ENCODE data around the gene TGM1.
A peak's percentile ranks its signal among the peaks of the same experiment; 100 is the strongest.

TGM1 gene

DNA sequence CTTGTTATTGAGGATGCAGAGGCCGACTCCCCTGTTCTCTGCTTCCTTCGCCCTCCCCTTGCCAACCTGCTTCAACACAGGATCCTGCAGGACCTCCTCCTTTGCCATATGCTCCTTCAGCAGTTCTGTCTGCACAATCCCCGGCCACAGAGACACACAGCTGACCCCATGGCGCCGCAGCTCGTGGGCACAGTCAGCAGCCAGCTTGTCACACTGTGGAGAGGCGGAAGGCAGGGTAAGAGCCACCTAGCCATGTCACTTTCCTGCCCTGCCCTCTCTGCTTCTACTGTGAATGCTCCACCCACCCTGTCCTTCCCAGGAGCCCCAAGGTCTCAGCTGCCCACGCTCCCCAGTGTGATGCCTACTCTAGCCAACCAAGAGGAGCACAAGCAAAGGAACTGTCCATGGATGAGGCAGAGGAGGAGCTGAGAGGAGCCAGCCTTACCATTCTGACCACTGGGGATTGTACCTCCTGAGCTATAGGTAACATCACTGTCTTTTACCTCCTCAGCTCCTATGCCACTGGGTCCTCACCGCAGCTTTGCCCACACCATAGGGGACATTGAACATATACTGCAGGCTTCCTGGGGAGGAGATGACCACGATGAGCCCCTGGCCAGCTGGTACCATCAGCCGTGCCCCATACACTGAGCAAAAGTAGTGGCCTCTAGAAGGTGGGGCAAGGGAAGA, 29.3 kb upstream of the TGM1 start:
- no peak for DNase-seq (ENCODE audit: low read depth in 2 of 2)

DNA sequence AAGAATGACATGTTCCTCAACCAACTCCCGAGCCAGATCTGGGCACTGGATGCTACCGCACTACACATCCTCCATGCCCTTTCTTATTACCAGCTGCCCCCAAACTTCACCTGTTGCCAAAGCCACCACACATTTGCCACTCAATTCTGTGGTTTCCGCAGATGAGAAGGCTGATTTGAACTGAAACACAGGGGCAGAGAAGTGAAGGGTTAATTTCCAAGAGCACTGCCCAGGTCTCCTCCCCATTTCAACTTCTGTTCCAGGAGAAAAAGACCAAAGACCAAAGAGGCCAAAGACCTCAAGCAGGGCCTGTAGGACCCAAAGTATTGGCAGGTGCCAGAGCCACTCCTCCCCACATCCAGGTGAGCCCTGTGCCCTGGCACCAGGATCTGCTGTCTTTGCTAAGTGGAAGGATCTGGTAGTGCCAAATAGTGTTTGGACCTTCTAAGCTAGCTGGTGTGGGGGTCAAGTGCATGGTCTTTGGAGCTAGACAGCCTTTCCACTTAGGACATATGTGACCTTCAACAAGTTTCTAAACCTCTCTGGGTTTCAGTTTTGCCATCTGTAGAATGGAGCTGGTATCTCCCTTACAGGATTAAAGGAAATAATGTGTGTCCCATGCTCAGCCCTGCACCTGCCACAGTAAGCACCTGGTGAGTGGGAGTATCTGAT, 28.6 kb upstream of the TGM1 start:
- DNase-seq (ENCODE audit: low read depth in 2 of 2) = no peak

DNA sequence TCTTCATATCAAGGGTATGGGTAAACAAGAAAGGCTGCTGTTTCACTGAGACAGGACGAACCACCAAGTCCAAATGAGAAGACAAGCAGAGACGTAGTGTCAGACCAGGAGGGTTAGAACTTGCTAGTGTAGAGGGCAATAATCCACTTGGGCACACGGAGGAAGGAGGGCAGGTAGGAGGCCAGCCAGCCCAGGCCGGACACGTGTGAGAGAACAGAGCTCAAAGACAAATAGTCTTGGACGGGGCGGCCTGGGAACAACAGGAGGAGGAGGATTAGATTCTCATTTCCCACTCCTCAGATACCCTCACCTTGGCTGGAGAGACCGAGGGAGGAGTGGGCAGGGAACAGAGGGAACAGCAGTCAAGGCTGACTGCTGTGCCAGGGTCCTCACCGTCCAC, 27.8 kb upstream of the TGM1 start:
- no peak for DNase-seq (ENCODE audit: low read depth in 2 of 2)

- peak; percentile 53 to 64 for DNase-seq (ENCODE audit: low read depth in 2 of 2)
Measured at GRCh38 chr14:24289649-24290280, 26.8 kb upstream of the TGM1 start.

- DNase-seq (ENCODE audit: low read depth in 2 of 2) = no peak
Measured at GRCh38 chr14:24286996-24287395, 24.0 kb upstream of the TGM1 start.

DNA sequence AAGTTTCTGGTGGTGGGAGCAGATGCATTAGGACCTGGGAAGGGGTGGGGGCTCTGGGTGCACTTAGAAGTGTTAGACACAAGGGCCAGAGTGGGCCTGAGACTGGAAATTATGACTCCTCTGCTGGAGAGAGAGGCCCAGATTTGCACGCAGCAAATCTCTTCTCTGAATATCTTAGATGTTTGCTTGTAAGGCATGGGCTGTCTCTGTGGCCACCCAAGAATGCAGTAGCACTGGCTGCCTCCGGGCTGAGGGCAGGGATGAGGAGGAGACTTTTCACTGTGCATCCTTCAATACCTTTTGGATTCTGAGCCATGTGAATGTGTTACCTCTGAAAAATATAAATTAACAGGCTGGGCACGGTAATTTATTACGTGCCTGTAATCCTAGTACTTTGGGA, 22.4 kb upstream of the TGM1 start:
- no peak for DNase-seq (ENCODE audit: low read depth in 2 of 2)

DNA sequence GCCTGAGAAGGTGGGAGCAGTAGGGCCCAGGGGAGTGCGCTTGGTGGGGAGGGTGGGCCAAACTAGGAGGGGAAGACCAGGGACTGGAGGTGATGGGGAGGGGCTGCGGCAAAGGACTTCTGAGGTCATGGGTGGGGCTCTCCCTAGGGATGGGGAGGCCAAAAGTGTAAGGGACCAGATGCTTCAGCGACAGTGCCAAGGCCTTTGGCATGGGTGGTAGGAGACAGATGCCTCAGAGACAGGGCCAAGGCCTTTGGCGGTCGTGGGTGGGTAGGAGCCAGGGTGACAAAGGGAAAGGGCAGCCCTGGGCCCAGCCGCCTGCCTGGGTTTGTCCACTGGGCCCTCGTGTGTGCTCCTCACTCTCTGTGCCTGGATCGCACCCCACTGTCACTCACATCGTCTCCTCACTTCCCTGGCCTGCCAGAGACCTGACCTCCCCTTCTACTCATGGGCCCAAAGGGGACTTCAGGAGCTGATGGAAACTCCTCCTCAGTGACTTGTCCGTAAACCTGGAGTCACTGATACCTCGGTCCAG, 21.6 kb upstream of the TGM1 start:
- DNase-seq (ENCODE audit: low read depth in 2 of 2) = no peak

DNA sequence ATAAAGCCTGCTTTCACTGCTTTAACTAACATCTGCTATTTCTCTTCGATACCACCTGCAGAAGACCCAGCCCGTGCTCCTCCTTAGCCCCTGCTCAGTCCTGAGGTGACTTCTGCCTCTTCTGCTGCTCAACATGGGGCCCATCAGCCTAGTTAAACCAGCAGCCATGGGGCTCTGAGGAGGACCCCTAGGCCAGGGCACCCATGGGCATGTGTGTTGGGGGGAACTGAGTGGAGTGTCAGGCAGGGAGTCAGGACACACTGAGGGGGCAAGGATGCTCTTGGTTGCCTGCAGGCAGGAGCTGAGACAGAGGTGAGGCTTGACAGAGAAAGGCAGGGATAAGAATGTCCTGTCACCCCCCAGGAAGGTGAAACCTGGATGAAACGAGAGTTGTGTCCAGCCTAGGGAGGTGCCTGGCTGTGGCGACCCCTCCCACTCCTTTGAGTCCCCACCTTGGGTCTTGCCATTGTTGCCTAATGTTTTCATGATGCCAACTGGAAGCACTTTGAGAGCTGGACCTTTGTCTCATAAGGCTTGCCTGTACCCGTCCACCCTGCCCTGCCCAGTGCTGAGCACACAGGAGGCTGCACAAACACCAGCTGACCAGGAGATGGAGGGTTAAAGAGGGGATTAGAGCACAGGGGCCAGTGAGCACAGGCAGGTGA, 21.0 kb upstream of the TGM1 start:
- no peak for DNase-seq (ENCODE audit: low read depth in 2 of 2)

- no peak for DNase-seq (ENCODE audit: low read depth in 2 of 2)
Measured at GRCh38 chr14:24282736-24283135, 19.8 kb upstream of the TGM1 start.

DNA sequence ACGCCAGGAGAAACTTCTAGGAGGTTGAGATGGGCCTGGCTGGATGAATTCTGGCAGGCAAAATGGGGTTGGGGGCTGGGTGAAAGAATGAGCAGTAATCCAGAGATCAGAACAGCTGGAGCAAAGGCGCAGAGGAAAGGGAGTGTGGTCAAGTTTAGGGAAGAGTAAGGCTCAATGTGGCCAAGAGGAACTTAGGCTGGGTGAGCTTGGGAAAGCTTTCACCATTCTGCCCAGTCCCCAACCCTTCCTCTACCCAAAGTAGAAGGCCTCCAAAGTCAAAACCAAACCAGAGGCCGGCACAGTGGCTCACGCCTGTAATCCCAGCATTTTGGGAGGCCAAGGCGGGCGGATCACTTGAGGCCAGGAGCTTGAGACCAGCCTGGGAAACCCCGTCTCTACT, 18.7 kb upstream of the TGM1 start:
- no peak for DNase-seq (ENCODE audit: low read depth in 2 of 2)

- DNase-seq (ENCODE audit: low read depth in 2 of 2) = no peak
Measured at GRCh38 chr14:24280797-24281460, 18.0 kb upstream of the TGM1 start.

- DNase-seq (ENCODE audit: low read depth in 2 of 2) = peak in 1 of 2 donors; percentile 40
Measured at GRCh38 chr14:24279301-24280186, 16.6 kb upstream of the TGM1 start.

GRCh38 chr14:24278424-24278823, 15.4 kb upstream of the TGM1 start:
- DNase-seq (ENCODE audit: low read depth in 2 of 2) = no peak

GRCh38 chr14:24277606-24278321, 14.8 kb upstream of the TGM1 start:
- DNase-seq (ENCODE audit: low read depth in 2 of 2) = no peak

- no peak for DNase-seq (ENCODE audit: low read depth in 2 of 2)
Measured at GRCh38 chr14:24277071-24277470, 14.1 kb upstream of the TGM1 start.

DNA sequence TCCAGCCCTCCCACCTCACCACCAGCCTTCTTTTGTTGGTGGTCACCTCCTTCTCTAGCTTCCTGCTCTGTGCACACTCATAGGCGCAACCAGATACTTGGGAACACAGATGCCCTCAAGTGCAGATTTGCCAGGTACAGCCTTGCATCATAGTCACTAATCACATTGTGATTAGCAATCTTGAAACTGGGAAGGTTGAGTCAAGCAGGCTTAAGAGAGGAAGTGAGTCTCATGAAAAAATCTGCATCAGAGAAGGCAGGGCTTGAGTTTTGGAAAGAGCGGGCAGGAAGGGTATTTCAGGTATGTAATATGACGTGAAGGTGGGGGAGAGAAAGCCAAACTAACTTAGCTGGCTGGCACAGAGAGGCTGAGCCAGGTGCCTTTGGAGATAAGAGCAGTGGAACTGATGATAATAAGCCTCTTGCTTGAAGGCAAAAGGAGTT, 11.1 kb upstream of the TGM1 start:
- DNase-seq (ENCODE audit: low read depth in 2 of 2) = peak; percentile 27 to 42

DNA sequence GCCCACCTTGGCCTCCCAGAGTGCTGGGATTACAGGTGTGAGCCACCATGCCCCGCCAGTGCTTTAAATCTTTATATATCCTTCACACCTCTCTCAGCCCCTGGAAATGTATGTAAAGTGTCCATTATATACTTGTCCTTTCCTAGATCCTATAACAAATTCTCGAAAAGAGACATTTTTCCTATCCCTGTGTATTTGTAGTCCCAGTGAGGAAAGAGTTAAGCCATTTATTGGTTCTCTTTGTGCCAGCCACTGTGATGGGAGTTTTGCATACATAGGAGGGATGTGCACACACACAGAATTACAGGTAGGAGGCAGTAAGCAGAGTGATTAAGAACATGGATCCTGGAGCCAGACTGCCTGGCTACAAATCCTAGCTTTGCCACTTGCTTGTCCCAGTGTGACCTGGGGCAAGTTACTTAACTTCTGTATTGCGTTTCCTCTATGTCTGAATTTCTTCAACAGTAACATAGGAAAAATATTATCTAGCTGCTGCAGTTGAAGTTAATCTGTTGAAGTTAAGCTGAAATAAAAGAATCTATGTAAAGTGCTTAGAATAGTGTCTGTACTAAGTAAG, 10.5 kb upstream of the TGM1 start:
- DNase-seq (ENCODE audit: low read depth in 2 of 2) = no peak

DNA sequence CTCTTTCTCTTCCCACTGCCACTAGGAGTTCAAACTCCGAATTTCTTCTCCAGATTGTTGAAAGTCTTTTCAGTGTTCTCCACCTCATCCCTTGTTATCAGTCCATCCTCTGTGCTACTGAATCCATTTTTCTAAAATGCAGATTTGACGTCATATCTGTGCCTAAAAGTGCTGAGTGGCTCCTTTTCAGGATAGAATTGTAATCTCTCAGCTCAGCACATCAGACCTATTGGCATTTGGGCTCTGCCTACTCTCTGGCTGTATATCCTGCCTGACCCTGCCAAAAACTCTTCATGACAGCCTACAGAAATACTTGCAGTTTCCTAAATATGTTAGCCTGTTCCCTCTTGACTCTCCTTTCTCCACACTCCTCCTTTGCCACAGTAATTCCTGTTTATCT, 9.5 kb upstream of the TGM1 start:
- no peak for DNase-seq (ENCODE audit: low read depth in 2 of 2)

- DNase-seq (ENCODE audit: low read depth in 2 of 2) = no peak
Measured at GRCh38 chr14:24271834-24272263, 8.9 kb upstream of the TGM1 start.
